HEK293T (cell line): Measurements from ENCODE around the gene SMARCC1.
"Not testable (repeated sequence)": the region's sequence is repeated elsewhere in the genome, so short reads cannot be mapped to it uniquely, and the experiment has no call there.

Experiments
- CTCF ChIA-PET: fragments of 350-600 bp; formaldehyde crosslinking; extraction: SDS; loops from one replicate; lab custom pipeline; 2021; ENCODE audit warnings: antibody characterized with exemption, inconsistent platforms; lab: Yijun Ruan, JAX
- POLR2A ChIA-PET: fragments of 350-600 bp; formaldehyde crosslinking; extraction: SDS; loops from one replicate; lab custom pipeline; 2020; ENCODE audit warnings: antibody characterized with exemption, inconsistent platforms; lab: Yijun Ruan, JAX
- DNase-seq: peaks from one replicate; pipeline ENCODE4 v3.0.0; 2012; ENCODE audit warnings: mixed read lengths; ENCODE audit errors: extremely low spot score
- ARNT ChIP-seq: fragments of 450-650 bp; IDR thresholded peaks from 2 replicates; pipeline ENCODE4 v1.6.1; 2017; ENCODE audit warnings: mild to moderate bottlenecking
- BHLHE40 ChIP-seq: fragments of 450-650 bp; IDR thresholded peaks from 2 replicates; pipeline ENCODE4 v1.6.1; 2016; ENCODE audit warnings: mild to moderate bottlenecking, moderate library complexity, borderline replicate concordance
- CTBP1 ChIP-seq: fragments of 450-650 bp; IDR thresholded peaks from 2 replicates; pipeline ENCODE4 v1.6.1; 2016; ENCODE audit warnings: borderline replicate concordance
- ELF4 ChIP-seq: fragments of 450-650 bp; IDR thresholded peaks from 2 replicates; pipeline ENCODE4 v1.6.1; 2017; ENCODE audit warnings: antibody characterized with exemption
- FOXA1 ChIP-seq: fragments of 450-650 bp; IDR thresholded peaks from 2 replicates; pipeline ENCODE4 v1.6.1; 2016; ENCODE audit warnings: mild to moderate bottlenecking
- FOXK2 ChIP-seq: fragments of 450-650 bp; IDR thresholded peaks from 2 replicates; pipeline ENCODE4 v1.6.1; 2016; ENCODE audit warnings: mild to moderate bottlenecking
- FOXM1 ChIP-seq: fragments of 450-650 bp; IDR thresholded peaks from 2 replicates; pipeline ENCODE4 v1.6.1; 2017; ENCODE audit warnings: mild to moderate bottlenecking, borderline replicate concordance
- HDGF ChIP-seq: fragments of 450-650 bp; IDR thresholded peaks from 2 replicates; pipeline ENCODE4 v1.6.1; 2017; ENCODE audit warnings: antibody characterized with exemption, borderline replicate concordance
- L3MBTL2 ChIP-seq: fragments of 450-650 bp; conservative IDR thresholded peaks from 2 replicates; pipeline ENCODE4 v1.6.1; 2016; ENCODE audit warnings: mild to moderate bottlenecking
- LEF1 ChIP-seq: fragments of 450-650 bp; IDR thresholded peaks from 2 replicates; pipeline ENCODE4 v1.6.1; 2017; ENCODE audit warnings: mild to moderate bottlenecking, borderline replicate concordance
- NFRKB ChIP-seq: fragments of 450-650 bp; IDR thresholded peaks from 2 replicates; pipeline ENCODE4 v1.6.1; 2016; ENCODE audit warnings: mild to moderate bottlenecking, moderate library complexity
- PKNOX1 ChIP-seq: fragments of 450-650 bp; IDR thresholded peaks from 2 replicates; pipeline ENCODE4 v1.6.1; 2016
- SP1 ChIP-seq: fragments of 450-650 bp; IDR thresholded peaks from 2 replicates; pipeline ENCODE4 v1.6.1; 2017
- SUZ12 ChIP-seq: fragments of 450-650 bp; IDR thresholded peaks from 2 replicates; pipeline ENCODE4 v1.6.1; 2016; ENCODE audit warnings: mild to moderate bottlenecking
- TARDBP ChIP-seq: fragments of 450-650 bp; IDR thresholded peaks from 2 replicates; pipeline ENCODE4 v1.6.1; 2016
- ZNF384 ChIP-seq: fragments of 450-650 bp; IDR thresholded peaks from 2 replicates; pipeline ENCODE4 v1.6.1; 2016

Gene SMARCC1

GRCh38 chr3:47758261-47759025, 23.2 kb downstream of the SMARCC1 start:
- CTCF ChIA-PET: no interaction called here
- DNase-seq: no peak
- no peak for TF ChIP-seq CTBP1
- no peak for TF ChIP-seq FOXK2
- no peak for TF ChIP-seq ARNT
- TF ChIP-seq LEF1: no peak
- TF ChIP-seq SP1: no peak
- TF ChIP-seq TARDBP: no peak
- no peak for TF ChIP-seq SUZ12
- TF ChIP-seq BHLHE40: no peak
- no peak for TF ChIP-seq L3MBTL2
- no peak for TF ChIP-seq HDGF
- no peak for TF ChIP-seq ELF4
- TF ChIP-seq NFRKB: no peak
- TF ChIP-seq FOXA1: no peak
- no peak for TF ChIP-seq ZNF384
- TF ChIP-seq FOXM1: no peak
- no peak for TF ChIP-seq PKNOX1
- POLR2A ChIA-PET: no interaction called here

- CTCF ChIA-PET: no interaction called here
- TF ChIP-seq TARDBP (no peak), SP1 (no peak), PKNOX1 (no peak), CTBP1 (no peak), LEF1 (no peak), FOXM1 (no peak), HDGF (no peak), ELF4 (no peak), ZNF384 (no peak), FOXK2 (no peak), L3MBTL2 (no peak), FOXA1 (no peak), BHLHE40 (no peak)
- no peak for DNase-seq
- POLR2A ChIA-PET: no interaction called here
Measured at GRCh38 chr3:47752716-47753115, 29.0 kb downstream of the SMARCC1 start.

- POLR2A ChIA-PET, CTCF ChIA-PET, DNase-seq: not testable (repeated sequence)
Measured at GRCh38 chr3:47750811-47751354, 30.8 kb downstream of the SMARCC1 start.

DNA sequence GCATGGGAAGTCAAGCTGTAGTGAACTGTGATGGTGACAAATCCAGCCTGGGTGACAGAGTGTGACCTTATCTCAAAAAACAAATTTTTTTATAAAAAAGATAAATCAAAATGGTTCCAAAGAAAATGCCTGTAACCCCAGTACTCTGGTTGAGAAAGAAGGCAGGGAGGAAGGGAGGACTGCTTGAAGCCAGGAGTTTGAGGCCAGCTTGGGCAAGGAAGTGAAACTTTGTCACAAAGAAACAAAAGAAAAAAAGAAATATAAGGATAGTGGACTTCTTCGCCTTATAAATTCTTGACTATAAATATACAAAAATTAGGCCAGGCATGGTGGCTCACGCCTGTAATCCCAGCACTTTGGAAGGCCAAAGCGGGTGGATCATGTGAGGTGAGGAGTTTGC, 34.1 kb downstream of the SMARCC1 start:
- CTCF ChIA-PET: no interaction called here
- POLR2A ChIA-PET: no interaction called here
- DNase-seq: no peak
- TF ChIP-seq LEF1 (no peak), TARDBP (no peak), HDGF (no peak), ELF4 (no peak), CTBP1 (no peak), NFRKB (no peak), FOXA1 (no peak), L3MBTL2 (no peak), FOXK2 (no peak), BHLHE40 (no peak), SUZ12 (no peak), PKNOX1 (no peak)

- CTCF ChIA-PET: no interaction called here
- POLR2A ChIA-PET: no interaction called here
- TF ChIP-seq FOXK2 (no peak), HDGF (no peak), SP1 (no peak), FOXM1 (no peak), ELF4 (no peak), BHLHE40 (no peak), ARNT (no peak), PKNOX1 (no peak), TARDBP (no peak), FOXA1 (no peak), ZNF384 (no peak), LEF1 (no peak), NFRKB (no peak), CTBP1 (no peak), L3MBTL2 (no peak)
- no peak for DNase-seq
Measured at GRCh38 chr3:47746264-47746663, 35.4 kb downstream of the SMARCC1 start.
